Chondrocyte (in vitro differentiated cells): ENCODE results near the gene MRPL36. TPM values are rescaled to one million over a fixed set of nuclear protein-coding genes. Genes with fewer than 3 reads are reported as not detected.

Experiments
- DNase-seq: peaks from one replicate; pipeline ENCODE4 v3.0.0; 2021; ENCODE audit warnings: mixed read lengths, low spot score
- H3K27ac Mint-ChIP-seq: one replicate; pipeline ENCODE4 v1.8.0; 2021; ENCODE audit warnings: mild to moderate bottlenecking, moderate library complexity, mixed read lengths; ENCODE audit not compliant: unreplicated experiment
- H3K27me3 Mint-ChIP-seq: 2 replicates; pipeline ENCODE4 v1.8.0; 2021; ENCODE audit warnings: low read depth, mixed read lengths
- H3K36me3 Mint-ChIP-seq: 2 replicates; pipeline ENCODE4 v1.8.0; 2021; ENCODE audit warnings: low read depth, mixed read lengths
- H3K4me1 Mint-ChIP-seq: 2 replicates; pipeline ENCODE4 v1.8.0; 2021; ENCODE audit warnings: low read depth, mild to moderate bottlenecking, mixed read lengths
- H3K4me3 Mint-ChIP-seq: one replicate; pipeline ENCODE4 v1.8.0; 2021; ENCODE audit warnings: mild to moderate bottlenecking, moderate library complexity, mixed read lengths; ENCODE audit not compliant: unreplicated experiment
- H3K9me3 Mint-ChIP-seq: 2 replicates; pipeline ENCODE4 v1.8.0; 2021; ENCODE audit warnings: low read depth, mixed read lengths
- total RNA-seq: library from RNA; stranded (reverse); gene quantifications from 3 replicates; pipeline ENCODE4 v1.2.1, GENCODE V29; 2021
- TF ChIP-seq, protein P1 (sequence below): fragments of 200-600 bp; sonication (generic); IDR thresholded peaks from 2 replicates; pipeline ENCODE4 v1.5.0; 2021; ENCODE audit warnings: antibody characterized with exemption, mild to moderate bottlenecking, moderate library complexity

The MRPL36 gene
- total RNA-seq, 1 donor from 2014 or later = 37.4 TPM

- Mint-ChIP-seq H3K27ac (no peak overlapping the region), H3K4me3 (no peak overlapping the region), H3K36me3 (peaks cover 20% of the 10 kb centered on the region), H3K27me3 (no peaks in the 10 kb centered on the region), H3K9me3 (peaks cover 4% of the 10 kb centered on the region), H3K4me1 (no peaks in the 10 kb centered on the region)
- no peak for DNase-seq
- TF ChIP-seq, protein P1, sequence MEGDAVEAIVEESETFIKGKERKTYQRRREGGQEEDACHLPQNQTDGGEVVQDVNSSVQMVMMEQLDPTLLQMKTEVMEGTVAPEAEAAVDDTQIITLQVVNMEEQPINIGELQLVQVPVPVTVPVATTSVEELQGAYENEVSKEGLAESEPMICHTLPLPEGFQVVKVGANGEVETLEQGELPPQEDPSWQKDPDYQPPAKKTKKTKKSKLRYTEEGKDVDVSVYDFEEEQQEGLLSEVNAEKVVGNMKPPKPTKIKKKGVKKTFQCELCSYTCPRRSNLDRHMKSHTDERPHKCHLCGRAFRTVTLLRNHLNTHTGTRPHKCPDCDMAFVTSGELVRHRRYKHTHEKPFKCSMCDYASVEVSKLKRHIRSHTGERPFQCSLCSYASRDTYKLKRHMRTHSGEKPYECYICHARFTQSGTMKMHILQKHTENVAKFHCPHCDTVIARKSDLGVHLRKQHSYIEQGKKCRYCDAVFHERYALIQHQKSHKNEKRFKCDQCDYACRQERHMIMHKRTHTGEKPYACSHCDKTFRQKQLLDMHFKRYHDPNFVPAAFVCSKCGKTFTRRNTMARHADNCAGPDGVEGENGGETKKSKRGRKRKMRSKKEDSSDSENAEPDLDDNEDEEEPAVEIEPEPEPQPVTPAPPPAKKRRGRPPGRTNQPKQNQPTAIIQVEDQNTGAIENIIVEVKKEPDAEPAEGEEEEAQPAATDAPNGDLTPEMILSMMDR = no peak
Observed at GRCh38 chr5:1824903-1825841, 25.5 kb upstream of the MRPL36 start.

- Mint-ChIP-seq H3K9me3 (peaks cover 4% of the 10 kb centered on the region), H3K36me3 (peaks cover 23% of the 10 kb centered on the region), H3K4me1 (no peaks in the 10 kb centered on the region), H3K27ac (no peak overlapping the region), H3K4me3 (no peak overlapping the region), H3K27me3 (no peaks in the 10 kb centered on the region)
- TF ChIP-seq, protein P1 = no peak
- no peak for DNase-seq
Observed at GRCh38 chr5:1824109-1824821, 24.6 kb upstream of the MRPL36 start.

- no peak for DNase-seq
- H3K27me3 Mint-ChIP-seq = no peaks in the 10 kb centered on the region
- TF ChIP-seq, protein P1 = no peak
- H3K36me3 Mint-ChIP-seq = peaks cover 30% of the 10 kb centered on the region
- no peak overlapping the region for H3K4me3 Mint-ChIP-seq
- no peaks in the 10 kb centered on the region for H3K4me1 Mint-ChIP-seq
- no peak overlapping the region for H3K27ac Mint-ChIP-seq
- H3K9me3 Mint-ChIP-seq = peaks cover 8% of the 10 kb centered on the region
Observed at GRCh38 chr5:1823381-1824034, 23.9 kb upstream of the MRPL36 start.

DNA sequence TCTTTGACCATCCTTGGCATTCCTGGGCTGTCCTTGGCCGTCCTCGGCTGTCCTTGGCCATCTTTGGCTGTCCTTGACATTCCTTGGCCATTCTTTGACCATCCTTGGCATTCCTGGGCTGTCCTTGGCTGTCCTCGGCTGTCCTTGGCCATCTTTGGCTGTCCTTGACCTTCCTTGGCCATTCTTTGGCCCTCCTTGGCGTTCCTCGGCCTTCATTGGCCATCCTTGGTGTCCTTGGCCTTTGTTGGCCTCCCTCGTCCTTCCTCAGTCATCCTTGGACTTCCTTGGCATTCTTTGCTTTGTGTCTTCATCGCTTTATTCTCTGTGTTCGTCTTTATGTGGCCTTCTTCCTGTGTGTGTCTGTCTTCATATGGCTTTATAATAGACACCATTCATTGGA lies 22.2 kb upstream of the MRPL36 start:
- Mint-ChIP-seq H3K4me3 (no peak overlapping the region), H3K36me3 (peaks cover 45% of the 10 kb centered on the region)

More for the DNA sequence above, 22.2 kb upstream of the MRPL36 start:
- Mint-ChIP-seq H3K9me3 (peaks cover 8% of the 10 kb centered on the region), H3K4me1 (no peaks in the 10 kb centered on the region), H3K27me3 (no peaks in the 10 kb centered on the region), H3K27ac (no peak overlapping the region)
- TF ChIP-seq, protein P1 = no peak
- peak; percentile 44 for DNase-seq
